Liver (tissue), 9 donors: ENCODE measurements around the gene RAMP3. TPM values are rescaled to one million over a fixed set of nuclear protein-coding genes. Genes with fewer than 3 reads are reported as not detected.

Experiments
- DNase-seq: peaks from one replicate; pipeline ENCODE4 v3.0.0-alpha.2; 2017; ENCODE audit warnings: low spot score
- H3K27ac ChIP-seq, 2 donors: one replicate each; pipeline ENCODE4 v1.7.0; 2013; ENCODE audit warnings: inconsistent platforms in 2 of 2, low read length in 2 of 2, control low read depth in 1 of 2, low read depth in 1 of 2, mild to moderate bottlenecking in 1 of 2
- H3K27me3 ChIP-seq, 4 donors: one replicate each; pipeline versions ENCODE4 v1.6.1 to v1.7.0; 2013; ENCODE audit warnings: low read length in 3 of 4, inconsistent platforms in 1 of 4, mild to moderate bottlenecking in 1 of 4, moderate library complexity in 1 of 4; ENCODE audit not compliant: control insufficient read depth in 4 of 4, insufficient read depth in 4 of 4
- H3K36me3 ChIP-seq, 4 donors: one replicate each; pipeline versions ENCODE4 v1.6.1 to v1.7.0; 2013; ENCODE audit warnings: low read length in 3 of 4, mild to moderate bottlenecking in 3 of 4, low read depth in 1 of 4, moderate library complexity in 1 of 4; ENCODE audit not compliant: control insufficient read depth in 4 of 4, insufficient read depth in 3 of 4
- H3K4me1 ChIP-seq, 4 donors: one replicate each; pipeline versions ENCODE4 v1.6.1 to v1.7.0; 2013; ENCODE audit warnings: low read length in 3 of 4, mild to moderate bottlenecking in 3 of 4, moderate library complexity in 1 of 4; ENCODE audit not compliant: control insufficient read depth in 4 of 4, insufficient read depth in 4 of 4
- H3K4me3 ChIP-seq, 3 donors: one replicate each; pipeline versions ENCODE4 v1.6.1 to v1.7.0; 2013; ENCODE audit warnings: low read length in 3 of 3, control low read depth in 1 of 3, low read depth in 1 of 3, mild to moderate bottlenecking in 1 of 3
- H3K9ac ChIP-seq, 2 donors: one replicate each; pipeline ENCODE4 v1.7.0; 2013; ENCODE audit warnings: low read length in 2 of 2, mild to moderate bottlenecking in 2 of 2, moderate library complexity in 2 of 2, control low read depth in 1 of 2, low read depth in 1 of 2
- H3K9me3 ChIP-seq, 4 donors: one replicate each; pipeline versions ENCODE4 v1.6.1 to v1.7.0; 2013; ENCODE audit warnings: low read length in 3 of 4; ENCODE audit not compliant: control insufficient read depth in 4 of 4
- EGR1 ChIP-seq, 2 donors: IDR thresholded peaks; 2 replicates each; pipeline ENCODE4 v1.6.1; 2016 to 2018; ENCODE audit warnings: antibody characterized with exemption in 2 of 2, low read depth in 2 of 2
- FOXA1 ChIP-seq: IDR thresholded peaks from 2 replicates; pipeline ENCODE4 v1.6.1; 2016; ENCODE audit warnings: antibody characterized with exemption
- FOXA2 ChIP-seq: IDR thresholded peaks from 2 replicates; pipeline ENCODE4 v1.6.1; 2016; ENCODE audit warnings: antibody characterized with exemption
- GABPA ChIP-seq, 2 donors: IDR thresholded peaks in 1 of 2; conservative IDR thresholded peaks in 1 of 2; 2 replicates each; pipeline ENCODE4 v1.6.1; 2016; ENCODE audit warnings: antibody characterized with exemption in 2 of 2, mild to moderate bottlenecking in 1 of 2, moderate library complexity in 1 of 2
- HNF4A ChIP-seq, 2 donors: conservative IDR thresholded peaks; 2 replicates each; pipeline ENCODE4 v1.6.1; 2016; ENCODE audit warnings: antibody characterized with exemption in 2 of 2, mild to moderate bottlenecking in 2 of 2
- HNF4G ChIP-seq: IDR thresholded peaks from 2 replicates; pipeline ENCODE4 v1.6.1; 2016; ENCODE audit warnings: antibody characterized with exemption
- JUND ChIP-seq, 2 donors: IDR thresholded peaks; 2 replicates each; pipeline ENCODE4 v1.6.1; 2016; ENCODE audit warnings: antibody characterized with exemption in 2 of 2
- NR2F2 ChIP-seq: IDR thresholded peaks from 2 replicates; pipeline ENCODE4 v1.6.1; 2016; ENCODE audit warnings: antibody characterized with exemption
- RAD21 ChIP-seq, 2 donors: IDR thresholded peaks; 2 replicates each; pipeline ENCODE4 v1.6.1; 2016; ENCODE audit warnings: antibody characterized with exemption in 2 of 2, mild to moderate bottlenecking in 2 of 2
- RXRA ChIP-seq, 2 donors: IDR thresholded peaks; 2 replicates each; pipeline ENCODE4 v1.6.1; 2017 to 2018; ENCODE audit warnings: antibody characterized with exemption in 2 of 2, mild to moderate bottlenecking in 1 of 2
- SP1 ChIP-seq: IDR thresholded peaks from 2 replicates; pipeline ENCODE4 v1.6.1; 2018; ENCODE audit warnings: antibody characterized with exemption, mild to moderate bottlenecking
- TAF1 ChIP-seq: conservative IDR thresholded peaks from 2 replicates; pipeline ENCODE4 v1.6.1; 2016; ENCODE audit warnings: antibody characterized with exemption, mild to moderate bottlenecking
- YY1 ChIP-seq: IDR thresholded peaks from 2 replicates; pipeline ENCODE4 v1.6.1; 2016; ENCODE audit warnings: antibody characterized with exemption, mild to moderate bottlenecking
- WGBS: extraction: QIAGEN DNeasy Blood & Tissue Kit; methylation state at CpG from one replicate; pipeline ENCODE4 v1.1.7; 2013; 5-methylcytosine and 5-hydroxymethylcytosine counted together
- polyA plus RNA-seq, 2 donors: library from polyadenylated mRNA; stranded (reverse) in 1 of 2; unstranded in 1 of 2; fragments of 200-250 nt in 1 of 2; fragments of >200 nt in 1 of 2; fragmentation: Nextera tagmentation in 1 of 2; extraction: Ambion mirVana in 1 of 2; gene quantifications; one replicate each; pipeline versions ENCODE4 v1.2.1 to v1.2.3, GENCODE V29; 2013 to 2015
- total RNA-seq, 2 donors: library from RNA; depleted of rRNA; stranded (reverse); fragments of >200 nt; gene quantifications; one replicate each; pipeline ENCODE4 v1.2.3, GENCODE V29; 2014
- TF ChIP-seq, protein P1 (sequence below): fragments of 150-350 bp; IDR thresholded peaks from 2 replicates; pipeline ENCODE4 v1.5.1; 2017; ENCODE audit warnings: improper control_type of control experiment, low read depth, low read length; ENCODE audit not compliant: missing input control
- TF ChIP-seq, protein P2 (sequence below): IDR thresholded peaks from 2 replicates; pipeline ENCODE4 v1.6.1; 2016; ENCODE audit warnings: antibody characterized with exemption
- TF ChIP-seq, protein P3 (sequence below): IDR thresholded peaks from 2 replicates; pipeline ENCODE4 v1.6.1; 2016; ENCODE audit warnings: antibody characterized with exemption, mild to moderate bottlenecking
- TF ChIP-seq, protein P4 (sequence below): IDR thresholded peaks from 2 replicates; pipeline ENCODE4 v1.6.1; 2016; ENCODE audit warnings: antibody characterized with exemption
- TF ChIP-seq, protein P5 (sequence below): IDR thresholded peaks from 2 replicates; pipeline ENCODE4 v1.6.1; 2016; ENCODE audit warnings: antibody characterized with exemption
- donor health status: healthy.
- donor health status: healthy.
- donor health status: healthy.
- donor health status: healthy.
- donor health status: healthy.

RAMP3 gene
- total and polyA plus RNA-seq, 4 donors: 2.3 to 30.0 (median 22.2) TPM

DNA sequence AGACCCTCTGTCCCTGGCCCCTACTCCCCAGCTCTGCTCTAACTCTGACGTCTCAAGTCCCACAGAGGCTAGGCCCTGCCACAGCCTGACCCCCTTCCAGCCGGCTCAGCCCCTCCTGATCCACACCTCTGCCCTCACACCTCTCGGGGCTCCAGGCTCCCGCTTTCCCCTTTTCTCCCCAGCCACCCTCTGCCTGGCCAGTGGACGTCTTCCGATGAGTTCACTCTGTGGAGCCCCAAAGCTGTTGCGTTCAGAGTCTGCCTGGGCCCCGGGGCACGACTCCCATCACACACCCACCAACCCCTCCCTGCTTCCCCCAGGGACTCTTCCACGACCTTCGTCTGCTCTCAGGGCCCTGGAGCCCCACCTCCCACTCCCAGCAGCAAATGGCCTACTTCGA is 27.7 kb upstream of the RAMP3 start:
- peaks cover 0 to 13% (median 9%) of the 10 kb centered on the region in 4 donors for H3K4me1 ChIP-seq
- TF ChIP-seq NR2F2 (no peak), EGR1 (IDR thresholded peaks at IDR 0.05; ENCODE audit: low read depth in 2 of 2) (no peak)
- TF ChIP-seq, protein P1, sequence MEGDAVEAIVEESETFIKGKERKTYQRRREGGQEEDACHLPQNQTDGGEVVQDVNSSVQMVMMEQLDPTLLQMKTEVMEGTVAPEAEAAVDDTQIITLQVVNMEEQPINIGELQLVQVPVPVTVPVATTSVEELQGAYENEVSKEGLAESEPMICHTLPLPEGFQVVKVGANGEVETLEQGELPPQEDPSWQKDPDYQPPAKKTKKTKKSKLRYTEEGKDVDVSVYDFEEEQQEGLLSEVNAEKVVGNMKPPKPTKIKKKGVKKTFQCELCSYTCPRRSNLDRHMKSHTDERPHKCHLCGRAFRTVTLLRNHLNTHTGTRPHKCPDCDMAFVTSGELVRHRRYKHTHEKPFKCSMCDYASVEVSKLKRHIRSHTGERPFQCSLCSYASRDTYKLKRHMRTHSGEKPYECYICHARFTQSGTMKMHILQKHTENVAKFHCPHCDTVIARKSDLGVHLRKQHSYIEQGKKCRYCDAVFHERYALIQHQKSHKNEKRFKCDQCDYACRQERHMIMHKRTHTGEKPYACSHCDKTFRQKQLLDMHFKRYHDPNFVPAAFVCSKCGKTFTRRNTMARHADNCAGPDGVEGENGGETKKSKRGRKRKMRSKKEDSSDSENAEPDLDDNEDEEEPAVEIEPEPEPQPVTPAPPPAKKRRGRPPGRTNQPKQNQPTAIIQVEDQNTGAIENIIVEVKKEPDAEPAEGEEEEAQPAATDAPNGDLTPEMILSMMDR: no peak
- H3K4me3 ChIP-seq: no peak overlapping the region
- H3K36me3 ChIP-seq: no peaks in the 10 kb centered on the region
- no peak overlapping the region for H3K9ac ChIP-seq
- H3K27me3 ChIP-seq: no peaks in the 10 kb centered on the region
- no peaks in the 10 kb centered on the region for H3K9me3 ChIP-seq
- WGBS: 88% methylated on average over 12 of the region's 12 CpGs
- no peak overlapping the region for H3K27ac ChIP-seq
- no peak for DNase-seq

DNA sequence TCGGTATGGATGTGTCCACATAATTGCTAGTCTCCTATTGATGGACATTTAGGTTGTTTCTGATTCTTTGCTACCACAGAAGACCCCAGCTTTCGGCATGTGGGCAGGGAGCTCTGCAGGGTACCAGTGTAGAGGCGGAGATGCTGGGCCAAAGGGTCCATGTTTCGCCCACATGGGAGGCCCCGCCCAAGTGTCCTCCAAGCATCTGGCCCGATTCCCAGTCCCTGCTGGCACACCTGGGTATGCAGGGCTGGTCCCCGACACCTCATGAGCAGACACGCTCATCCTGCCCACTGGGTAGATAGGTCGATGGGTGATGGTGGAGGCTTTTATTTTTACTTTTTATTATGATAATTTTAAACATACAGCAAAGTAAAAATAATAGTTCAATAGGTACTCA is 26.7 kb upstream of the RAMP3 start:
- Histone ChIP-seq H3K27ac (no peak overlapping the region), H3K36me3 (no peaks in the 10 kb centered on the region), H3K27me3 (no peaks in the 10 kb centered on the region), H3K4me3 (no peak overlapping the region), H3K4me1 (peaks cover 0 to 13% (median 9%) of the 10 kb centered on the region in 4 donors), H3K9ac (no peak overlapping the region), H3K9me3 (no peaks in the 10 kb centered on the region)
- 85% methylated on average over 9 of the region's 9 CpGs for WGBS
- DNase-seq: no peak
- TF ChIP-seq HNF4A (conservative IDR thresholded peaks at IDR 0.05) (no peak), NR2F2 (no peak), SP1 (no peak), HNF4G (no peak), GABPA (IDR thresholded peaks at IDR 0.05 in 1 of 2, conservative IDR thresholded peaks at IDR 0.05 in 1 of 2) (no peak), EGR1 (IDR thresholded peaks at IDR 0.05; ENCODE audit: low read depth in 2 of 2) (no peak), RAD21 (IDR thresholded peaks at IDR 0.05) (no peak), FOXA1 (no peak), TAF1 (no peak), YY1 (no peak), FOXA2 (no peak), RXRA (IDR thresholded peaks at IDR 0.05) (no peak), JUND (IDR thresholded peaks at IDR 0.05) (no peak)
- TF ChIP-seq, protein P2, sequence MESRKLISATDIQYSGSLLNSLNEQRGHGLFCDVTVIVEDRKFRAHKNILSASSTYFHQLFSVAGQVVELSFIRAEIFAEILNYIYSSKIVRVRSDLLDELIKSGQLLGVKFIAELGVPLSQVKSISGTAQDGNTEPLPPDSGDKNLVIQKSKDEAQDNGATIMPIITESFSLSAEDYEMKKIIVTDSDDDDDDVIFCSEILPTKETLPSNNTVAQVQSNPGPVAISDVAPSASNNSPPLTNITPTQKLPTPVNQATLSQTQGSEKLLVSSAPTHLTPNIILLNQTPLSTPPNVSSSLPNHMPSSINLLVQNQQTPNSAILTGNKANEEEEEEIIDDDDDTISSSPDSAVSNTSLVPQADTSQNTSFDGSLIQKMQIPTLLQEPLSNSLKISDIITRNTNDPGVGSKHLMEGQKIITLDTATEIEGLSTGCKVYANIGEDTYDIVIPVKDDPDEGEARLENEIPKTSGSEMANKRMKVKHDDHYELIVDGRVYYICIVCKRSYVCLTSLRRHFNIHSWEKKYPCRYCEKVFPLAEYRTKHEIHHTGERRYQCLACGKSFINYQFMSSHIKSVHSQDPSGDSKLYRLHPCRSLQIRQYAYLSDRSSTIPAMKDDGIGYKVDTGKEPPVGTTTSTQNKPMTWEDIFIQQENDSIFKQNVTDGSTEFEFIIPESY: no peak
- TF ChIP-seq, protein P3, sequence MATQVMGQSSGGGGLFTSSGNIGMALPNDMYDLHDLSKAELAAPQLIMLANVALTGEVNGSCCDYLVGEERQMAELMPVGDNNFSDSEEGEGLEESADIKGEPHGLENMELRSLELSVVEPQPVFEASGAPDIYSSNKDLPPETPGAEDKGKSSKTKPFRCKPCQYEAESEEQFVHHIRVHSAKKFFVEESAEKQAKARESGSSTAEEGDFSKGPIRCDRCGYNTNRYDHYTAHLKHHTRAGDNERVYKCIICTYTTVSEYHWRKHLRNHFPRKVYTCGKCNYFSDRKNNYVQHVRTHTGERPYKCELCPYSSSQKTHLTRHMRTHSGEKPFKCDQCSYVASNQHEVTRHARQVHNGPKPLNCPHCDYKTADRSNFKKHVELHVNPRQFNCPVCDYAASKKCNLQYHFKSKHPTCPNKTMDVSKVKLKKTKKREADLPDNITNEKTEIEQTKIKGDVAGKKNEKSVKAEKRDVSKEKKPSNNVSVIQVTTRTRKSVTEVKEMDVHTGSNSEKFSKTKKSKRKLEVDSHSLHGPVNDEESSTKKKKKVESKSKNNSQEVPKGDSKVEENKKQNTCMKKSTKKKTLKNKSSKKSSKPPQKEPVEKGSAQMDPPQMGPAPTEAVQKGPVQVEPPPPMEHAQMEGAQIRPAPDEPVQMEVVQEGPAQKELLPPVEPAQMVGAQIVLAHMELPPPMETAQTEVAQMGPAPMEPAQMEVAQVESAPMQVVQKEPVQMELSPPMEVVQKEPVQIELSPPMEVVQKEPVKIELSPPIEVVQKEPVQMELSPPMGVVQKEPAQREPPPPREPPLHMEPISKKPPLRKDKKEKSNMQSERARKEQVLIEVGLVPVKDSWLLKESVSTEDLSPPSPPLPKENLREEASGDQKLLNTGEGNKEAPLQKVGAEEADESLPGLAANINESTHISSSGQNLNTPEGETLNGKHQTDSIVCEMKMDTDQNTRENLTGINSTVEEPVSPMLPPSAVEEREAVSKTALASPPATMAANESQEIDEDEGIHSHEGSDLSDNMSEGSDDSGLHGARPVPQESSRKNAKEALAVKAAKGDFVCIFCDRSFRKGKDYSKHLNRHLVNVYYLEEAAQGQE: no peak
- TF ChIP-seq, protein P4, sequence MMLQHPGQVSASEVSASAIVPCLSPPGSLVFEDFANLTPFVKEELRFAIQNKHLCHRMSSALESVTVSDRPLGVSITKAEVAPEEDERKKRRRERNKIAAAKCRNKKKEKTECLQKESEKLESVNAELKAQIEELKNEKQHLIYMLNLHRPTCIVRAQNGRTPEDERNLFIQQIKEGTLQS: no peak
- TF ChIP-seq, protein P5, sequence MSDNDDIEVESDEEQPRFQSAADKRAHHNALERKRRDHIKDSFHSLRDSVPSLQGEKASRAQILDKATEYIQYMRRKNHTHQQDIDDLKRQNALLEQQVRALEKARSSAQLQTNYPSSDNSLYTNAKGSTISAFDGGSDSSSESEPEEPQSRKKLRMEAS: no peak
- TF ChIP-seq, protein P1: no peak
